ENCODE results near the gene PASK.

PASK gene

DNA sequence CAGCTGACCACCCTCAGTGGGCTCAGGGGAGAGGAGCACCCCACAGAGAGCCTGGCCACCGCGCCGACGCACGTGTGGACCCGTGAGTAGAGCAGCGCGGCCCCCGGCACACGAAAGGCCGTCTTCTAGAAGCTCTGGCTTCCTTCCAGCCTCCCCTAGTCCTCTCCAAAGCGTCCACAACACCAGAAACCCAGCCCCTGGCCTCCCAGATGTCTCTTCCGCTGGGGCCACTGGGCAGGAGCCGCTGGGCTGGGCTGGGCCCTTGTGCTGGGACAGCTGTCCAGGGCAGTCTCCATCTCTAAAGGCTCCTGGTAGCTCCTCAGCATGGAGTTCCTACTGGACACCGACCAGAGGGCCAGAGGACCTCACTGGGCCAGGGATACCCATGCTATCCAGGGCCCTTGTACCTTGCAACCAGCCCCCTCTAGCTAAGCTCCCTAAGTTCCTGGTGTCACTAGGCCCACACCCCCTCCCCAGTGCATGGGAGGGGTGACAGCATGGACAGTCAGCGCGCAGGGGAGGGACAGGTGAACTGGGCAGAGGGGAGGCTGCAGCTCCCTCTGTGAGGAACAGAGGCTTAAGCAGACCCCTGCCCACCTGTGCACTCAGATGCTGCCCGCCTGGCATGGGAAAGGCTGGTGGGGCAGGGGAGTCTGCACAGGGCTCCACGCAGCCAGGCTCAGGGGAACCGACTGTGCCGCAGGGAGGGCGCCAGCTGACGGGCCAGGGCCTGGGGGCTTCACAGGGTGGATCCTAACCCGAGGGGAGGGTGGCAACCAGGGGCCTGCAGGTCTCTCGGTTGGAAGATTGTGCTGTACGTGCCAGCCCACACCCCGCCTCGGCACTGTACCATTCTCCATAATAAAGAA, 80.1 kb downstream of the PASK start:
- in situ Hi-C loops (cut with HindIII; ENCODE audit: low sequenced_read_pairs) = no loop called here

DNA sequence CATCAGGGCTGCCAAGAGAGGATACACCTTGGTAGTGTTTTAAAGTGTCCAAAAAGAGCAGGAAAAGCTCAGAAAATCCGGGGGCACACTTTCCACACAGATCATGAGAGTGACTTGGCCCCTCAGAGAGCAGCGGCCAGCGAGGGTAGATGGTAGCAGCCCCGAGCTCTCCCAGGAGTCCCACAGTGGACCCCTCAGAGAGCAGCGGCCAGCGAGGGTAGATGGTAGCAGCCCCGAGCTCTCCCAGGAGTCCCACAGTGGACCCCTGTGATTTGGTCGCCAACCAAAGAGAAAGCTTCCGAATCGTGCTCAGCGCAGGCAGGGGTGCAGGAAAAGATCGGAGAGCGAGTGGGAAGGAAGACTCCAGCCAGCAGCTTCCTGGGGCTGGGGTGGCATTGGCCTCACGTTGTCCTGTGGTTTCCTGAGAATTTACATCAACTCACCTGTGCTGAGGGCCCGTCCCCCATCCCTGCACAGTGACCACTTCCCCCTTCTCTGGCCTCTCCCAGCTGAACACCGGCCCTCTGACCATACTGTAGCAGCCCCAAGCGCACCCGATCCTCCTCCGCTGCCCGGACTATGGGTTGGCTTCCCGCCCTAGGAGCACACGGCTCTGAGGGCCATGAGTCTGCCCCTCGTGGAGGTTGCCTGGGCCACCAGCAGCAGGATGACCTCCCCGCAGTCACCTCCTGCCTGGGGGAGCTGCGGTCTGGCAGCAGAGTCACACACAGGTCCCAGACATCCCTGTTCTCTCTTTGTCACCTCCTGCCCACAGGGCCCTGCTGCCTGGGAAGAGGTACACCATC, 80.9 kb downstream of the PASK start:
- in situ Hi-C loops (cut with HindIII; ENCODE audit: low sequenced_read_pairs) = no loop called here

GRCh38 chr2:241067501-241068135, 81.7 kb downstream of the PASK start:
- in situ Hi-C loops (cut with HindIII; ENCODE audit: low sequenced_read_pairs) = no loop called here

DNA sequence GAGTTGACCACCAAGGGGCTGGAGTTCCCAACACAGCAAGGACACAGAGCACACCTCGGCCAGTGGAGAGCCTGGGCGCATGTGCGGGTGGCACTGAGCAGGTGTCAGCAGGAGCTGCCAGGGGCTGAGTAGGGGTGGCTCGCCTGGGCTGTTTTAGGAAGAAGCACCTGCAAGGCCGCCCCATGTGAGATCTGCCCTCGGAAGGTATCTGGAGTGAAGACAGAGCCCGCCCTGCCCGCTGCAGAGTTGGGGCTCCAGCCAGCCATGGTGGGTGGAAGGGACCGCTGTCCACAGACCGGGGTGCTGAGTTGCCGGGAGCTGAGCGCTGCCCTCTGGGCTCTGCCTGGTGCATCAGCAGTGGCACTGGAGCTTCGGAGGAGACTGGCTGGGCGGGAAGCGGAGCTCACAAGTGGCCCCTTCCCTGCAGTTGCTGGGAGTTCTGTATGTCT, 82.4 kb downstream of the PASK start:
- in situ Hi-C loops (cut with HindIII; ENCODE audit: low sequenced_read_pairs) = no loop called here

DNA sequence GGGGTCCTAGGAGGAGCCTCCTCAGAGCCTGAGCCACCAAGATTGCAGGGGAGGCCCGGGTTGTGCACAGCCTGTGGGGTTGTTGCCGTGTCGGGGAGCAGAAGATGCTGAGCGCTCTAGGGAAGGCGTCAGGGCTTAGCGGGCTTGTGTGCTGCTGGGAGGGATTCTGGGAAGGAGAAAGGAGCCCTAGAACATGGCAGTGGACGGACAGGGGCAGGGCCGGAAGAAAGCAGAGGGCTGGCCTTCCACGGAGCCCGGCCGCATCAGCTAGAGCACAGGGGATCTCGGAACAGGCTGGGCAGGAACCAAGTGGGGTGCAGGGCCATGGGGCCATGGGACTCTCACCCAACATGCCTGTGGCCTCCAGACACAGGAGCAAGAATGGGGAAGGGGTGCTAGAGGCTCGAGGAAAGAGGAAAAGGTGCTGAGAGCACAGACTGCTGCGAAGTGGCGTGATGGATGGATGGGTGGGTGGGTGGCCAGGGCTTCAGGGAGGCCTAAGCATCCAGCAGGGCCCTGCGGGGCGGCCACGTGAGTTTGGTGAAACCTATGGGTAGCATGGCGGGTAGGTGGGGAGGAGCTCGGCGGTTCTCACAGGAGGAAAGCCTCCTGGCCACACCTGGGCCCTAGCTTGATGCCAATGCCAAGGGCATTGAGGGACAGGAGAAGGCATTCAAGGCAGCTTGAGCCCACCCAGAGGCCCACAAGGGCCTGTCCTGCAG, 82.9 kb downstream of the PASK start:
- in situ Hi-C loops (cut with HindIII; ENCODE audit: low sequenced_read_pairs) = no loop called here

GRCh38 chr2:241065355-241065803, 83.9 kb downstream of the PASK start:
- in situ Hi-C loops (cut with HindIII; ENCODE audit: low sequenced_read_pairs) = no loop called here

DNA sequence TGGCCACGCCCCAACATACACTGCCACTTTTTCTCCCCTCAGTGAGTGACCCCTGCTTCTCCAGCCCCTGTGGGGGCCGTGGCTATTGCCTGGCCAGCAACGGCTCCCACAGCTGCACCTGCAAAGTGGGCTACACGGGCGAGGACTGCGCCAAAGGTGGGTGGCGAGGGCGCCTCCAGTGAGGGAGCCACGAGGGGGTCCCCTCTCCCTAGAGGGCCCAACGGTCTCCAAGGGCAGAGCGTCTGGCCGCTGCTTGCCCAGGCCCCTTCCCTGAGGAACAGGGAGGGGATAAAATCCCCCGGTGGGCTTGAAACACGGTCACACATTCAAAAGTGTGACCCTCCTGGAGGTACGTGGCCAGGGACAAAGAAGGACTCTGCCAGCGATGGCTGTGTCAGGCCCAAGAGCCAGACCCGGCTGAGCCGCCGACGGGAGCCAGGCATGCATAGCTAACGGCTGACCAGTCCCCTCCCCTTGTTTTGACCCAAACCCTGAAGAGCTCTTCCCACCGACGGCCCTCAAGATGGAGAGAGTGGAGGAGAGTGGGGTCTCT, 84.4 kb downstream of the PASK start:
- in situ Hi-C loops (cut with HindIII; ENCODE audit: low sequenced_read_pairs) = no loop called here

DNA sequence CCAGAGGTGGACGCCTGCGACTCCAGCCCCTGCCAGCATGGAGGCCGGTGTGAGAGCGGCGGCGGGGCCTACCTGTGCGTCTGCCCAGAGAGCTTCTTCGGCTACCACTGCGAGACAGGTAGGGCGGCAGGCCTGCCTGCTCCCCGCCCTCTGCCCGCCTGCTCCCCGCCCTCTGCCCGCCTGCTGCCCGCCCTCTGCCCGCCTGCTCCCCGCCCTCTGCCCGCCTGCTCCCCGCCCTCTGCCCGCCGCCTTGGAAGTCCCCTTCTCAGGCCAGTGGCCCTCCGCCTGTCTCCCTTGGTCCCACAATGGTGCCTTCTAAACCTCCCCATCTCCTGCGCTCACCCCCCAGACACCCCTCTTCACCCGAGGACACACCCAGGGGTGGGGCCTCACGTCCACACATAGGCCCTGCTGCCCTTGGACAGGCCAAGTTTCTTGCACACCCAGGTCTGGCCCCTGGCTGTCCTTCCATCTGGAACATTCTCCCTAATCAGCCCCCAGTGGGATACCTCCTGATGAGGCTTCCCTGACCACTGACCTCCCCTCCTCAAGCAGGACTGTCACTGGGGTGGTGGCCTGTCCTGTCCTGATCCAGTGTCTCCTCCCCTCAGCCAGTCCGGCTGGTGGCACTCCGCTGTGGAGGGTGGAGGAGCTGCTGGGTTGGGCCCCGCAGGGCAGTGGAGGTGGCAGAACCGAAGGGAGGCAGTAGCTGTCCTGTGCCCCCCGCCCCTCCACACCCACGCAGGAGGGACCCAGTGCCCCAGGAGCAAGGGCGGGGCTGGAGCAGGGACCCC, 85.1 kb downstream of the PASK start:
- in situ Hi-C loops (cut with HindIII; ENCODE audit: low sequenced_read_pairs) = no loop called here

- in situ Hi-C loops (cut with HindIII; ENCODE audit: low sequenced_read_pairs) = no loop called here
Measured at GRCh38 chr2:241063587-241063986, 85.7 kb downstream of the PASK start.

- in situ Hi-C loops (cut with HindIII; ENCODE audit: low sequenced_read_pairs) = no loop called here
Measured at GRCh38 chr2:241063093-241063551, 86.2 kb downstream of the PASK start.

- in situ Hi-C loops (cut with HindIII; ENCODE audit: low sequenced_read_pairs) = no loop called here
Measured at GRCh38 chr2:241062389-241063092, 86.7 kb downstream of the PASK start.

DNA sequence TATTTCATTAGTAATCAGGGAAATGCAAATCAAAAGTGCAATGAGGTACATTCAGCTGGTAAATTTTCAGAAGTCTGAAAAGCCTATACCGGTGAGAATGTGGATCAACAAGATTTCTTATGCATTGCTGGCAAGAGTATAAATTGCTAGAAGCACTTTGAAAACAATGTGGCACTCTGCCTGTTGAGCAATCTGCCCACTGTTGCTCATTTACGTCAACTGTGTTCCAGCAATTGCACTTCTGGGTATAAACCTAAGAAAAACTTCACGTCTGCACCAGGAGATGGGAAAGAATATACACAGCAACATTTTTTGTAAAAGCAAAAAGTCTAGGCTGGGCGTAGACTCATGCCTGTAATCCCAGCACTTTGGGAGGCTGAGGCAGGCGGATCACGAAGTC, 88.0 kb downstream of the PASK start:
- in situ Hi-C loops (cut with HindIII; ENCODE audit: low sequenced_read_pairs) = no loop called here
